ENCODE measurements around the gene SNX20.

Gene SNX20

GRCh38 chr16:50711862-50712559 is 30.9 kb upstream of the SNX20 start:
- no peak overlapping the region for H3K4me3 ChIP-seq (replicated peaks; ENCODE audit: low read depth, low read length)
- no peak for TF ChIP-seq CTCF (IDR thresholded peaks at IDR 0.05; ENCODE audit: low read length, missing control alignments)
- DNase-seq (ENCODE audit: low read depth), result no peak

- H3K4me3 ChIP-seq (replicated peaks; ENCODE audit: low read depth, low read length), result no peak overlapping the region
- no peak for DNase-seq (ENCODE audit: low read depth)
- TF ChIP-seq CTCF (IDR thresholded peaks at IDR 0.05; ENCODE audit: low read length, missing control alignments), result no peak
Observed at GRCh38 chr16:50711040-50711439, 29.9 kb upstream of the SNX20 start.

GRCh38 chr16:50709980-50710379 is 28.9 kb upstream of the SNX20 start:
- no peak for TF ChIP-seq CTCF (IDR thresholded peaks at IDR 0.05; ENCODE audit: low read length, missing control alignments)
- DNase-seq (ENCODE audit: low read depth), result no peak
- no peak overlapping the region for H3K4me3 ChIP-seq (replicated peaks; ENCODE audit: low read depth, low read length)

- TF ChIP-seq CTCF (IDR thresholded peaks at IDR 0.05; ENCODE audit: low read length, missing control alignments), result no peak
- H3K4me3 ChIP-seq (replicated peaks; ENCODE audit: low read depth, low read length), result no peak overlapping the region
- no peak for DNase-seq (ENCODE audit: low read depth)
Observed at GRCh38 chr16:50709061-50709684, 28.1 kb upstream of the SNX20 start.

GRCh38 chr16:50708373-50709060 is 27.4 kb upstream of the SNX20 start:
- H3K4me3 ChIP-seq (replicated peaks; ENCODE audit: low read depth, low read length), result no peak overlapping the region
- no peak for DNase-seq (ENCODE audit: low read depth)
- TF ChIP-seq CTCF (IDR thresholded peaks at IDR 0.05; ENCODE audit: low read length, missing control alignments), result no peak

GRCh38 chr16:50706250-50706649 is 25.1 kb upstream of the SNX20 start:
- DNase-seq (ENCODE audit: low read depth), result no peak
- H3K4me3 ChIP-seq (replicated peaks; ENCODE audit: low read depth, low read length), result no peak overlapping the region
- no peak for TF ChIP-seq CTCF (IDR thresholded peaks at IDR 0.05; ENCODE audit: low read length, missing control alignments)
